ENCODE data around the gene CHI3L1.

DNA sequence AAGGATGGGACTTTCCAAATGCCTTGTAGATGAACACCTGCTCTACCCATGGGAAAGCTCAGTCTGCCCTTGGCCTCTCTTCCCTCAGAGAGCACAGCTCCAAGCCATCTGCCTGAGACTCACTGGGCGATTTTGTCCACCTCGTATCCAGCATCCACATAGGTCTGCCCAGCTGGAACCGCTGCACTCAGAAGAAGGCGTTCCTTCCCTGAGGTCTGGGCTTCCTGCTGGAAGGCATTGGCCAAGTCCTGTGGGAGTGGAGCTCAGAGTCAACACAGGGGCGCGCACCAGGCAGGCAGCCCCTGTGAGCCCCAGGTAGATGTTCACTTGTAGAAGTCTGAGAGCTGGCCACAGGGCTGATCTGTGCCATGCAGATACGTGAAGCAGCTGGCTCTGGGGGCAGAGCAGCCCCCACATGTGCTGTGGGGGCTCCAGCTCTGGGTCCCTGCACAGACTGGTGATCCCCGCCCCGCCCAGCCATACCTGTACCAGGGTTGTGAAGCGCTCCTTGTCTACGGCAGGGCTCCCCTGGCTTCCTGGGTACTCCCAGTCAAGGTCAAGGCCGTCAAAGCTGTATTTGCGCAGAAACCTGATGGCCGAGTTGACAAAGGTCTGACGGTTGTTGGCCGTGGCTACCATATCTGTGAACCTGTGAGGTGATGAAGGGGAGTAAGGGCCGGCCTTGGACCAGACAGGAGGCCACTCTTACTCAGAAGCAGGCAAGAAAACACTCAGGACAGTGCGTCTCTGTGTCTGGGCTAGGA lies 36.7 kb upstream of the CHI3L1 start:
- TF ChIP-seq, protein P1, sequence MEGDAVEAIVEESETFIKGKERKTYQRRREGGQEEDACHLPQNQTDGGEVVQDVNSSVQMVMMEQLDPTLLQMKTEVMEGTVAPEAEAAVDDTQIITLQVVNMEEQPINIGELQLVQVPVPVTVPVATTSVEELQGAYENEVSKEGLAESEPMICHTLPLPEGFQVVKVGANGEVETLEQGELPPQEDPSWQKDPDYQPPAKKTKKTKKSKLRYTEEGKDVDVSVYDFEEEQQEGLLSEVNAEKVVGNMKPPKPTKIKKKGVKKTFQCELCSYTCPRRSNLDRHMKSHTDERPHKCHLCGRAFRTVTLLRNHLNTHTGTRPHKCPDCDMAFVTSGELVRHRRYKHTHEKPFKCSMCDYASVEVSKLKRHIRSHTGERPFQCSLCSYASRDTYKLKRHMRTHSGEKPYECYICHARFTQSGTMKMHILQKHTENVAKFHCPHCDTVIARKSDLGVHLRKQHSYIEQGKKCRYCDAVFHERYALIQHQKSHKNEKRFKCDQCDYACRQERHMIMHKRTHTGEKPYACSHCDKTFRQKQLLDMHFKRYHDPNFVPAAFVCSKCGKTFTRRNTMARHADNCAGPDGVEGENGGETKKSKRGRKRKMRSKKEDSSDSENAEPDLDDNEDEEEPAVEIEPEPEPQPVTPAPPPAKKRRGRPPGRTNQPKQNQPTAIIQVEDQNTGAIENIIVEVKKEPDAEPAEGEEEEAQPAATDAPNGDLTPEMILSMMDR (IDR thresholded peaks at IDR 0.05) = no peak
- TF ChIP-seq POLR2A (IDR thresholded peaks at IDR 0.05) = no peak
